ENCODE measurements around the gene CARD8.
"Not testable (repeated sequence)": the region's sequence is repeated elsewhere in the genome, so short reads cannot be mapped to it uniquely, and the experiment has no call there.

The CARD8 gene

DNA sequence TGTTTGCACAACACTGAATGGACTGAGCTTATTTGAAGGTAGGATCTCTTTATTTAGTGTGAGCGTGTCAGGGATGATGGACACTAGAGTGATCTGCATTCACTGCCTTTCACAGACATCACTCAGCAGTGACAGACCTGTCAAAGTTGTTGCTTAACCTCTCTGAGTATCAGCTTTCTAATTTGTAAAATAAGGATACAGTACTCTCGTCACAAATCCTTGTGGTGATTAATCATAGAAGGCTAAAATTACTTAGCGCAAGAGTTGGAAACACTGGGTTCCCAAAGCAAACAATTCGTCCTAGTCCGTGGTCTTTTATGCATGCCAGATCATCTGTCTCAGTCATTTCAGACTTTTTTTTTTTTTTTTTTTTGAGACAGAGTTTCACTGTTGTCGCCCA is 16.6 kb downstream of the CARD8 start:
- no peak for DNase-seq (ENCODE audit: extremely low spot score)
- TF ChIP-seq SUZ12 (IDR thresholded peaks at IDR 0.05) (no peak), ARNT (IDR thresholded peaks at IDR 0.05) (no peak), HDGF (IDR thresholded peaks at IDR 0.05; ENCODE audit: borderline replicate concordance) (no peak), ELF4 (IDR thresholded peaks at IDR 0.05) (no peak), CTBP1 (IDR thresholded peaks at IDR 0.05; ENCODE audit: borderline replicate concordance) (no peak)
- POLR2A ChIA-PET: no interaction called here
- CTCF ChIA-PET: no interaction called here

DNA sequence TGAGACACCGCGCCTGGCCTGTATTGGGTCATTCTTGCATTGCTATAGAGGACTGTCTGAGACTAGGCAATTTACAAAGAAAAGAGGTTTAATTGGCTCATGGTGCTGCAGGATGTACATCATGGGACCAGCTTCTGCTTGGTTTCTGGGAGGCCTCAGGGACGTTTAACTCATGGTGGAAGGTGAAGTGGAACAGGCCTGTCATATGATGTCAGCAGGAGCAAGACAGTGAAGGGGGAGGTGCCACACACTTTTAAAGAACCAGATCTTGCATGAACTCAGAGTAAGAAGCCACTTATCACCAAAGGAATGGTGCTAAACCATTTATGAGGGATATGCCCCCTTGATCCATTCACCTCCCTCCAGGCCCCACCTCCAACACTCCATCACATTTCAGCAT is 18.7 kb downstream of the CARD8 start:
- TF ChIP-seq LEF1 (IDR thresholded peaks at IDR 0.05; ENCODE audit: borderline replicate concordance): no peak
- no peak for TF ChIP-seq NFRKB (IDR thresholded peaks at IDR 0.05)
- no peak for TF ChIP-seq BHLHE40 (IDR thresholded peaks at IDR 0.05; ENCODE audit: borderline replicate concordance)
- TF ChIP-seq SP1 (IDR thresholded peaks at IDR 0.05): no peak
- no peak for TF ChIP-seq ZNF384 (IDR thresholded peaks at IDR 0.05)
- no peak for TF ChIP-seq FOXM1 (IDR thresholded peaks at IDR 0.05; ENCODE audit: borderline replicate concordance)
- no peak for TF ChIP-seq TARDBP (IDR thresholded peaks at IDR 0.05)
- TF ChIP-seq L3MBTL2 (conservative IDR thresholded peaks at IDR 0.05): no peak
- TF ChIP-seq SUZ12 (IDR thresholded peaks at IDR 0.05): no peak
- no peak for TF ChIP-seq ARNT (IDR thresholded peaks at IDR 0.05)
- DNase-seq (ENCODE audit: extremely low spot score): no peak
- ChIA-PET POLR2A (no interaction called here), CTCF (no interaction called here)

DNA sequence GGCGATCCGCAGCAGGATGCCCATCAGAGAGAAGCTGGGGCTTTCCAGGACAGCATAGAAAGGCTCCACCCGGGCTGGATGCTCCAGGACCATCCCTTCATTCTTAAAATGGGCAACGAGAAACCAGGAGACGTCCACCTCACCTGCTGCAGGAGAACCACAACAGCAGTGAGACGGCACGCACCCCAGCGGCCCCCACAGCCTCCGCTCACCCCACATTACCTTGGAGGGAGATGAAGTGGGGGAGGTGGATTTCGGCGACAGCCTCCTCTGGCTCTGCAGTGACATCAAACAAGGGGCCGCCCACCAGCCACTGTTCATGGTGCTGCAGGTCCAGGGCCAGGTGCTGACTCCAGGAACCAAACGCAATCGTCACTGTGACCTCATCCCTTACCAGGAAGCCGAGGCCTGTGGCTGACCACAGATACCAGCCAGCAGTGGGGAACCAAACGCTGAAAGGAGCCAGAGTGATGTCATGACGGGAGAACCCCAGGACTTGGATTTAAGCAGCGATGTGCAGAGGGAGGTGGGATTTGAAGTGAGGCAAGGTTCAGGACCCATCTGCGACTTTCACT is 25.1 kb downstream of the CARD8 start:
- DNase-seq (ENCODE audit: extremely low spot score): no peak
- TF ChIP-seq ELF4 (IDR thresholded peaks at IDR 0.05) (no peak), CTBP1 (IDR thresholded peaks at IDR 0.05; ENCODE audit: borderline replicate concordance) (no peak), LEF1 (IDR thresholded peaks at IDR 0.05; ENCODE audit: borderline replicate concordance) (no peak), L3MBTL2 (conservative IDR thresholded peaks at IDR 0.05) (no peak), BHLHE40 (IDR thresholded peaks at IDR 0.05; ENCODE audit: borderline replicate concordance) (no peak), NFRKB (IDR thresholded peaks at IDR 0.05) (no peak), ARNT (IDR thresholded peaks at IDR 0.05) (no peak), SP1 (IDR thresholded peaks at IDR 0.05) (no peak), FOXA1 (IDR thresholded peaks at IDR 0.05) (no peak), HDGF (IDR thresholded peaks at IDR 0.05; ENCODE audit: borderline replicate concordance) (no peak), SUZ12 (IDR thresholded peaks at IDR 0.05) (no peak), TARDBP (IDR thresholded peaks at IDR 0.05) (no peak), ZNF384 (IDR thresholded peaks at IDR 0.05) (no peak), FOXK2 (IDR thresholded peaks at IDR 0.05) (no peak)
- CTCF ChIA-PET: no interaction called here
- POLR2A ChIA-PET: no interaction called here

DNA sequence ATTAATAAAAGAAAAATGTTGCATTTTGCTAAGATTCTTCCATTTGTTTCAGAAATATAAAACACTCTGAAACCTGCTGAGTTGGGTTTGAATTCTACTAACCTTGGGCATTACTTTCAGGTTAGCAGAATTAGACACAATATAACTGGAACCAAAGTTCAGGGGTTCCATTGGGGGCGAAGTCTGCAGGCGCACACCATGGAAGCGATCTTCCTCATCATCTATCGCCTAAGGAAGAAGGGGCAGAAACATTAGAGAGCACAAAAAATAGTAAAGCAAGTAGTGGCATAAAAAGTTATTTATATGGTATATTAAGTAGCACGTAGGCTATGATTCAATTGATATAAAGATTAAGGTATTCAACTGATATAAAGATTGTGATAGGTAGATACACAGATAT is 34.1 kb downstream of the CARD8 start:
- no peak for DNase-seq (ENCODE audit: extremely low spot score)
- TF ChIP-seq FOXM1 (IDR thresholded peaks at IDR 0.05; ENCODE audit: borderline replicate concordance) (no peak), ELF4 (IDR thresholded peaks at IDR 0.05) (no peak), FOXA1 (IDR thresholded peaks at IDR 0.05) (no peak), FOXK2 (IDR thresholded peaks at IDR 0.05) (no peak), L3MBTL2 (conservative IDR thresholded peaks at IDR 0.05) (no peak), SUZ12 (IDR thresholded peaks at IDR 0.05) (no peak)
- CTCF ChIA-PET: no interaction called here
- POLR2A ChIA-PET: no interaction called here

DNA sequence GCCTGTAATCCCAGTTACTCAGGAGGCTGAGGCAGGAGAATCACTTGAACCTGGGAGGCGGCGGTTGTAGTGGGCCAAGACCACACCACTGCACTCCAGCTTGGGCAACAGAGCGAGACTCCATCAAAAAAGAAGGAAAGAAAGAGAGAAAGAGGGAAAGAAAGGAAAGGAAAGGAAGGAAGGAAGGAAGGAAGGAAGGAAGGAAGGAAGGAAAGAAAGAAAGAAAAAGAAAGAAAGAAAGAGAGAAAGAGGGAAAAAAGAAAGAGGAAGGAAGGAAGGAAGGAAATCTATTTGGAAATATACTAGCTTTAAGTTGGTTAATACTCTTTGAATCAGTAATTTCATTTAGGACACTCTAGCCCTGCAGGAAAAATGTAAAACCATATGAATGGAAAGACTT is 34.9 kb downstream of the CARD8 start:
- DNase-seq (ENCODE audit: extremely low spot score); POLR2A ChIA-PET; CTCF ChIA-PET: not testable (repeated sequence)

DNA sequence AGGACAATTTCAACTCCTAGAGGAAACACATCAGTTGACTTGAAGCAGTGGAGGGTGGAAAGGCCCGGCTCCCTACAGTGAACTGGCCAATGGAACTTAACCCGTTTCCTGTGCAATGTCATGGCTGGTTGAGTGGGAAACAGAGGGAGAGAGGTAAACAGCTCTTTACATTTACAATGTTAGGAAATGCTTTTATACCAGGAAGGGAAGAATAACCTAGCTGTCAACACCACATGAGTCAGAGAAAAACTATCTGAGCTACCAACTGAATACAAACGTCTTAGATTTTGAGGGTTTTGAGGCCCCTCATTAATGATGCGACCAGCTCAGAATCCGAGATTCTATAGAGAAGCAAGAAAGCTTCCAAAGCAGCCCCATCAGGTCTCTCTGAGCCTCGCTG is 36.7 kb downstream of the CARD8 start:
- no peak for DNase-seq (ENCODE audit: extremely low spot score)
- CTCF ChIA-PET: no interaction called here
- TF ChIP-seq ELF4 (IDR thresholded peaks at IDR 0.05) (no peak), CTBP1 (IDR thresholded peaks at IDR 0.05; ENCODE audit: borderline replicate concordance) (no peak), FOXM1 (IDR thresholded peaks at IDR 0.05; ENCODE audit: borderline replicate concordance) (no peak), SUZ12 (IDR thresholded peaks at IDR 0.05) (no peak), NFRKB (IDR thresholded peaks at IDR 0.05) (no peak), ZNF384 (IDR thresholded peaks at IDR 0.05) (no peak), SP1 (IDR thresholded peaks at IDR 0.05) (no peak), FOXK2 (IDR thresholded peaks at IDR 0.05) (no peak), L3MBTL2 (conservative IDR thresholded peaks at IDR 0.05) (no peak), FOXA1 (IDR thresholded peaks at IDR 0.05) (no peak), ARNT (IDR thresholded peaks at IDR 0.05) (no peak), BHLHE40 (IDR thresholded peaks at IDR 0.05; ENCODE audit: borderline replicate concordance) (no peak), LEF1 (IDR thresholded peaks at IDR 0.05; ENCODE audit: borderline replicate concordance) (no peak), TARDBP (IDR thresholded peaks at IDR 0.05) (no peak), HDGF (IDR thresholded peaks at IDR 0.05; ENCODE audit: borderline replicate concordance) (no peak)
- TF ChIP-seq, protein P1, sequence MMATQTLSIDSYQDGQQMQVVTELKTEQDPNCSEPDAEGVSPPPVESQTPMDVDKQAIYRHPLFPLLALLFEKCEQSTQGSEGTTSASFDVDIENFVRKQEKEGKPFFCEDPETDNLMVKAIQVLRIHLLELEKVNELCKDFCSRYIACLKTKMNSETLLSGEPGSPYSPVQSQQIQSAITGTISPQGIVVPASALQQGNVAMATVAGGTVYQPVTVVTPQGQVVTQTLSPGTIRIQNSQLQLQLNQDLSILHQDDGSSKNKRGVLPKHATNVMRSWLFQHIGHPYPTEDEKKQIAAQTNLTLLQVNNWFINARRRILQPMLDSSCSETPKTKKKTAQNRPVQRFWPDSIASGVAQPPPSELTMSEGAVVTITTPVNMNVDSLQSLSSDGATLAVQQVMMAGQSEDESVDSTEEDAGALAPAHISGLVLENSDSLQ (IDR thresholded peaks at IDR 0.05): no peak
- POLR2A ChIA-PET: interaction anchor here (2.2 kb wide), 1 partner anchor 15 kb away, joined by 10 read pairs; no protein-coding TSS in a partner anchor

DNA sequence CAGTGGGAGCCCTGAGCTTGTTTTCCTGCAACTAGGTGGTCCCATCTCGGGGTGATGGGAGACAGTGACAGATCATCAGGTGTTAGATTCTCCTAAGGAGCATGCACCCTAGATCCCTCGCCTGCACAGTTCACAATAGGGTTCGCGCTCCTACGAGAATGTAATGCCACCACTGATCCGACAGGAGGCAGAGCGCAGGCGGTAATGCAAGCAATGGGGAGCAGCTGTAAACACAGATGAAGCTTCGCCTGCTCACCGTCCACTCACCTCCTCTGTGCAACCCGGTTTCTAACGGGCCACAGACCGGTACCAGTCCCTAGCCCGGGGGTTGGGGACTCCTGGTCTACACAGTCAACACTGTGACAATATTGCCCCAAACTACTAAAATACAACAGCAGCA is 38.8 kb downstream of the CARD8 start:
- ChIA-PET CTCF (no interaction called here), POLR2A (interaction anchor here (1.2 kb wide), 1 partner anchor 39 kb away, joined by 4 read pairs; the partner anchor contains the start of gene CARD8)
- TF ChIP-seq CTBP1 (IDR thresholded peaks at IDR 0.05; ENCODE audit: borderline replicate concordance) (no peak), FOXM1 (IDR thresholded peaks at IDR 0.05; ENCODE audit: borderline replicate concordance) (no peak), SUZ12 (IDR thresholded peaks at IDR 0.05) (no peak), ARNT (IDR thresholded peaks at IDR 0.05) (no peak), BHLHE40 (IDR thresholded peaks at IDR 0.05; ENCODE audit: borderline replicate concordance) (no peak), ELF4 (IDR thresholded peaks at IDR 0.05) (no peak), LEF1 (IDR thresholded peaks at IDR 0.05; ENCODE audit: borderline replicate concordance) (no peak), FOXA1 (IDR thresholded peaks at IDR 0.05) (no peak), HDGF (IDR thresholded peaks at IDR 0.05; ENCODE audit: borderline replicate concordance) (no peak), FOXK2 (IDR thresholded peaks at IDR 0.05) (no peak)
- TF ChIP-seq, protein P1 (IDR thresholded peaks at IDR 0.05): no peak
- no peak for DNase-seq (ENCODE audit: extremely low spot score)

Data from HEK293T (cell line).